Neural cell (in vitro differentiated cells): Measurements from ENCODE around the gene TGFBR3. TPM values are rescaled to one million over a fixed set of nuclear protein-coding genes. Genes with fewer than 3 reads are reported as not detected.

Source experiments
- H2AFZ ChIP-seq: fragments of 200-600, 300-800 bp; sonication (generic), shearing (Covaris generic); 2 replicates; pipeline ENCODE4 v1.6.0; 2014; ENCODE audit warnings: low read depth, mild to moderate bottlenecking, antibody characterized with exemption, low read length, moderate library complexity
- H3F3A ChIP-seq: fragments of 200-600 bp; shearing (Covaris generic); 2 replicates; pipeline ENCODE4 v1.6.1; 2016; ENCODE audit warnings: mild to moderate bottlenecking, moderate library complexity, mixed read lengths, antibody characterized with exemption, low read length; ENCODE audit not compliant: insufficient read depth, poor library complexity, severe bottlenecking
- H3K27ac ChIP-seq: fragments of 200-600, 300-800 bp; sonication (generic), shearing (Covaris generic); 2 replicates; pipeline ENCODE4 v1.5.1; 2014; ENCODE audit warnings: mild to moderate bottlenecking, low read length, moderate library complexity
- H3K27me3 ChIP-seq: fragments of 300-800, 200-600 bp; sonication (generic), shearing (Covaris generic); 2 replicates; pipeline ENCODE4 v1.6.0; 2014; ENCODE audit warnings: mild to moderate bottlenecking, low read depth, low read length, moderate library complexity; ENCODE audit not compliant: insufficient read depth
- H3K36me3 ChIP-seq: fragments of 300-800, 200-600 bp; sonication (generic), shearing (Covaris generic); 2 replicates; pipeline ENCODE4 v1.5.1; 2014; ENCODE audit warnings: mild to moderate bottlenecking, antibody characterized with exemption, low read length, moderate library complexity; ENCODE audit not compliant: insufficient read depth
- H3K4me2 ChIP-seq: fragments of 300-800, 200-600 bp; sonication (generic), shearing (Covaris generic); 2 replicates; pipeline ENCODE4 v1.6.0; 2014; ENCODE audit warnings: mild to moderate bottlenecking, low read length
- H3K4me3 ChIP-seq: fragments of 300-800, 200-600 bp; sonication (generic), shearing (Covaris generic); 2 replicates; pipeline ENCODE4 v1.5.1; 2014; ENCODE audit warnings: mild to moderate bottlenecking, low read length, moderate library complexity
- H3K79me2 ChIP-seq: fragments of 200-600 bp; shearing (Covaris generic); replicated peaks from 2 replicates; pipeline ENCODE4 v1.6.0; 2014; ENCODE audit warnings: mild to moderate bottlenecking, low read length, moderate library complexity; ENCODE audit not compliant: insufficient read depth
- H3K9ac ChIP-seq: fragments of 300-800, 200-600 bp; sonication (generic), shearing (Covaris generic); 2 replicates; pipeline ENCODE4 v1.6.1; 2016; ENCODE audit warnings: mild to moderate bottlenecking, low read length, mixed read lengths
- H3K9me2 ChIP-seq: fragments of 200-600 bp; shearing (Covaris generic); 2 replicates; pipeline ENCODE4 v1.6.1; 2016; ENCODE audit warnings: mild to moderate bottlenecking, low read length, mixed read lengths; ENCODE audit not compliant: insufficient read depth
- H3K9me3 ChIP-seq: fragments of 200-600, 300-800 bp; sonication (generic), shearing (Covaris generic); 2 replicates; pipeline ENCODE4 v1.6.1; 2016; ENCODE audit warnings: mild to moderate bottlenecking, mixed run types, low read length, moderate library complexity, mixed read lengths
- H4K20me1 ChIP-seq: fragments of 200-600 bp; shearing (Covaris generic); 2 replicates; pipeline ENCODE4 v1.6.1; 2016; ENCODE audit warnings: mild to moderate bottlenecking, mixed run types; ENCODE audit not compliant: insufficient read depth
- EP300 ChIP-seq: fragments of 450-650 bp; conservative IDR thresholded peaks from 2 replicates; pipeline ENCODE4 v1.6.1; 2014; ENCODE audit warnings: antibody characterized with exemption, mild to moderate bottlenecking, moderate library complexity; ENCODE audit not compliant: poor library complexity, severe bottlenecking
- EZH2 ChIP-seq: fragments of 200-600, 300-800 bp; shearing (Covaris generic), sonication (generic); IDR thresholded peaks from 2 replicates; pipeline ENCODE4 v1.6.1; 2014; ENCODE audit warnings: antibody characterized with exemption, low read length, borderline replicate concordance, mild to moderate bottlenecking; ENCODE audit not compliant: insufficient read depth, poor library complexity, severe bottlenecking
- MXI1 ChIP-seq: fragments of 450-650 bp; conservative IDR thresholded peaks from 2 replicates; pipeline ENCODE4 v1.6.1; 2014; ENCODE audit warnings: antibody characterized with exemption, mild to moderate bottlenecking; ENCODE audit not compliant: poor library complexity, severe bottlenecking
- POLR2AphosphoS5 ChIP-seq: IDR thresholded peaks from 2 replicates; pipeline ENCODE4 v1.6.1; 2012
- RAD21 ChIP-seq: fragments of 450-650 bp; conservative IDR thresholded peaks from 2 replicates; pipeline ENCODE4 v1.6.1; 2014; ENCODE audit warnings: antibody characterized with exemption, mild to moderate bottlenecking, moderate library complexity
- SMC3 ChIP-seq: fragments of 450-650 bp; conservative IDR thresholded peaks from 2 replicates; pipeline ENCODE4 v1.6.1; 2014; ENCODE audit warnings: antibody characterized with exemption, mild to moderate bottlenecking, moderate library complexity; ENCODE audit not compliant: poor library complexity
- TAF1 ChIP-seq: IDR thresholded peaks from 2 replicates; pipeline ENCODE4 v1.6.1; 2012; ENCODE audit warnings: low read depth
- polyA plus RNA-seq: library from polyadenylated mRNA; depleted of rRNA; stranded (reverse); fragments of >200 nt; gene quantifications from 2 replicates; pipeline ENCODE4 v1.2.3, GENCODE V29; 2014
- TF ChIP-seq, protein P1 (sequence below): IDR thresholded peaks from 2 replicates; pipeline ENCODE4 v1.6.1; 2012; ENCODE audit warnings: borderline replicate concordance
- TF ChIP-seq, protein P2 (sequence below): fragments of 450-650 bp; IDR thresholded peaks from 2 replicates; pipeline ENCODE4 v1.5.1; 2014; ENCODE audit warnings: antibody characterized with exemption, mild to moderate bottlenecking, moderate library complexity; ENCODE audit not compliant: poor library complexity, severe bottlenecking

The TGFBR3 gene
- polyA plus RNA-seq, 1 donor from 2014 or later, result 0.25 TPM

GRCh38 chr1:91877574-91878208, 8.3 kb downstream of the TGFBR3 start (continued):
- TF ChIP-seq EP300, result no peak

- Histone ChIP-seq H3K9ac (no peak overlapping the region), H3K4me2 (no peak overlapping the region), H4K20me1 (no peaks in the 10 kb centered on the region)
Measured at GRCh38 chr1:91876781-91877573, 9.0 kb downstream of the TGFBR3 start.

GRCh38 chr1:91876040-91876470, 9.9 kb downstream of the TGFBR3 start:
- H3K27me3 ChIP-seq, result no peaks in the 10 kb centered on the region
- no peak overlapping the region for H3K4me3 ChIP-seq
- H3K9ac ChIP-seq, result no peak overlapping the region
- no peak overlapping the region for H3K4me2 ChIP-seq
- H3K27ac ChIP-seq, result no peak overlapping the region
- no peak overlapping the region for H2AFZ ChIP-seq
- H3K9me3 ChIP-seq, result no peaks in the 10 kb centered on the region
- H3K9me2 ChIP-seq, result no peaks in the 10 kb centered on the region
- H4K20me1 ChIP-seq, result no peaks in the 10 kb centered on the region
- no peaks in the 10 kb centered on the region for H3K79me2 ChIP-seq
- no peaks in the 10 kb centered on the region for H3K36me3 ChIP-seq
- no peaks in the 10 kb centered on the region for H3F3A ChIP-seq
- TF ChIP-seq, protein P1, sequence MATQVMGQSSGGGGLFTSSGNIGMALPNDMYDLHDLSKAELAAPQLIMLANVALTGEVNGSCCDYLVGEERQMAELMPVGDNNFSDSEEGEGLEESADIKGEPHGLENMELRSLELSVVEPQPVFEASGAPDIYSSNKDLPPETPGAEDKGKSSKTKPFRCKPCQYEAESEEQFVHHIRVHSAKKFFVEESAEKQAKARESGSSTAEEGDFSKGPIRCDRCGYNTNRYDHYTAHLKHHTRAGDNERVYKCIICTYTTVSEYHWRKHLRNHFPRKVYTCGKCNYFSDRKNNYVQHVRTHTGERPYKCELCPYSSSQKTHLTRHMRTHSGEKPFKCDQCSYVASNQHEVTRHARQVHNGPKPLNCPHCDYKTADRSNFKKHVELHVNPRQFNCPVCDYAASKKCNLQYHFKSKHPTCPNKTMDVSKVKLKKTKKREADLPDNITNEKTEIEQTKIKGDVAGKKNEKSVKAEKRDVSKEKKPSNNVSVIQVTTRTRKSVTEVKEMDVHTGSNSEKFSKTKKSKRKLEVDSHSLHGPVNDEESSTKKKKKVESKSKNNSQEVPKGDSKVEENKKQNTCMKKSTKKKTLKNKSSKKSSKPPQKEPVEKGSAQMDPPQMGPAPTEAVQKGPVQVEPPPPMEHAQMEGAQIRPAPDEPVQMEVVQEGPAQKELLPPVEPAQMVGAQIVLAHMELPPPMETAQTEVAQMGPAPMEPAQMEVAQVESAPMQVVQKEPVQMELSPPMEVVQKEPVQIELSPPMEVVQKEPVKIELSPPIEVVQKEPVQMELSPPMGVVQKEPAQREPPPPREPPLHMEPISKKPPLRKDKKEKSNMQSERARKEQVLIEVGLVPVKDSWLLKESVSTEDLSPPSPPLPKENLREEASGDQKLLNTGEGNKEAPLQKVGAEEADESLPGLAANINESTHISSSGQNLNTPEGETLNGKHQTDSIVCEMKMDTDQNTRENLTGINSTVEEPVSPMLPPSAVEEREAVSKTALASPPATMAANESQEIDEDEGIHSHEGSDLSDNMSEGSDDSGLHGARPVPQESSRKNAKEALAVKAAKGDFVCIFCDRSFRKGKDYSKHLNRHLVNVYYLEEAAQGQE, result no peak
- TF ChIP-seq SMC3, result no peak
- no peak for TF ChIP-seq RAD21
- TF ChIP-seq, protein P2, sequence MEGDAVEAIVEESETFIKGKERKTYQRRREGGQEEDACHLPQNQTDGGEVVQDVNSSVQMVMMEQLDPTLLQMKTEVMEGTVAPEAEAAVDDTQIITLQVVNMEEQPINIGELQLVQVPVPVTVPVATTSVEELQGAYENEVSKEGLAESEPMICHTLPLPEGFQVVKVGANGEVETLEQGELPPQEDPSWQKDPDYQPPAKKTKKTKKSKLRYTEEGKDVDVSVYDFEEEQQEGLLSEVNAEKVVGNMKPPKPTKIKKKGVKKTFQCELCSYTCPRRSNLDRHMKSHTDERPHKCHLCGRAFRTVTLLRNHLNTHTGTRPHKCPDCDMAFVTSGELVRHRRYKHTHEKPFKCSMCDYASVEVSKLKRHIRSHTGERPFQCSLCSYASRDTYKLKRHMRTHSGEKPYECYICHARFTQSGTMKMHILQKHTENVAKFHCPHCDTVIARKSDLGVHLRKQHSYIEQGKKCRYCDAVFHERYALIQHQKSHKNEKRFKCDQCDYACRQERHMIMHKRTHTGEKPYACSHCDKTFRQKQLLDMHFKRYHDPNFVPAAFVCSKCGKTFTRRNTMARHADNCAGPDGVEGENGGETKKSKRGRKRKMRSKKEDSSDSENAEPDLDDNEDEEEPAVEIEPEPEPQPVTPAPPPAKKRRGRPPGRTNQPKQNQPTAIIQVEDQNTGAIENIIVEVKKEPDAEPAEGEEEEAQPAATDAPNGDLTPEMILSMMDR, result no peak
- no peak for TF ChIP-seq EP300

More at GRCh38 chr1:91876781-91877573, 9.0 kb downstream of the TGFBR3 start:
- Histone ChIP-seq H3F3A (no peaks in the 10 kb centered on the region), H3K9me2 (no peaks in the 10 kb centered on the region), H3K27ac (no peak overlapping the region), H3K79me2 (no peaks in the 10 kb centered on the region), H3K36me3 (no peaks in the 10 kb centered on the region), H3K9me3 (no peaks in the 10 kb centered on the region), H3K4me3 (no peak overlapping the region), H2AFZ (no peak overlapping the region), H3K27me3 (no peaks in the 10 kb centered on the region)
- TF ChIP-seq MXI1, result no peak
- no peak for TF ChIP-seq POLR2AphosphoS5
- no peak for TF ChIP-seq SMC3
- TF ChIP-seq, protein P1, result no peak
- TF ChIP-seq TAF1, result no peak
- no peak for TF ChIP-seq RAD21
- TF ChIP-seq EP300, result no peak
- TF ChIP-seq, protein P2, result no peak
- TF ChIP-seq EZH2, result no peak
